Cardiac fibroblast (primary cell): Measurements from ENCODE around the gene FGF22.
"Not testable (repeated sequence)": the region's sequence is repeated elsewhere in the genome, so short reads cannot be mapped to it uniquely, and the experiment has no call there.

Experiments used
- DNase-seq, 2 donors: peaks; one replicate each; pipeline versions ENCODE4 v3.0.0 to v3.0.0-alpha.2; 2010; ENCODE audit warnings: low read depth in 2 of 2
- H3K4me3 ChIP-seq, 2 donors: replicated peaks in 1 of 2; 1 replicate in 1 of 2; 2 replicates in 1 of 2; pipeline ENCODE4 v1.5.1; 2011; ENCODE audit warnings: low read depth in 2 of 2, low read length in 2 of 2, mild to moderate bottlenecking in 2 of 2, moderate library complexity in 1 of 2
- TF ChIP-seq, protein P1 (sequence below): IDR thresholded peaks from one replicate; pipeline ENCODE4 v1.5.1; 2011; ENCODE audit warnings: low read depth, mild to moderate bottlenecking, low read length, inconsistent platforms

The FGF22 gene

DNA sequence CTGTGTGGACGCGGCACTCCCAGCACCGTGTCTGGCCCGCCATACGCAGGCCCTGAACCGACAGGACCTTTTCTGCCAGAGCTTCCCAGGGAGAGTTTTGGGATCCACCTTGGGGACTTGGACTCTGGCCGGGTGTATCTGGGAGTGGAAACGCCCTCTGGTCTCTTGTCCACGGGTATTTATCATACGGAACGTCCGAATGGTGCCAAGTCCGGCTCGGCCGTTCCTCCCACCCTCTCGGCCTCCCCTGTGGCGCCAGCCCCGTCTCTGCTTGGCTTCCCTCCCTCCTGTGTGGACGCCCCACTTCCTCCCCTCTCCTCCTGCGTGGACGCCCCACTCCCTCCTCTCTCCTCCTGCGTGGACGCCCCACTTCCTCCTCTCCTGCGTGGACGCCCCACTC is 37.9 kb upstream of the FGF22 start:
- TF ChIP-seq, protein P1, sequence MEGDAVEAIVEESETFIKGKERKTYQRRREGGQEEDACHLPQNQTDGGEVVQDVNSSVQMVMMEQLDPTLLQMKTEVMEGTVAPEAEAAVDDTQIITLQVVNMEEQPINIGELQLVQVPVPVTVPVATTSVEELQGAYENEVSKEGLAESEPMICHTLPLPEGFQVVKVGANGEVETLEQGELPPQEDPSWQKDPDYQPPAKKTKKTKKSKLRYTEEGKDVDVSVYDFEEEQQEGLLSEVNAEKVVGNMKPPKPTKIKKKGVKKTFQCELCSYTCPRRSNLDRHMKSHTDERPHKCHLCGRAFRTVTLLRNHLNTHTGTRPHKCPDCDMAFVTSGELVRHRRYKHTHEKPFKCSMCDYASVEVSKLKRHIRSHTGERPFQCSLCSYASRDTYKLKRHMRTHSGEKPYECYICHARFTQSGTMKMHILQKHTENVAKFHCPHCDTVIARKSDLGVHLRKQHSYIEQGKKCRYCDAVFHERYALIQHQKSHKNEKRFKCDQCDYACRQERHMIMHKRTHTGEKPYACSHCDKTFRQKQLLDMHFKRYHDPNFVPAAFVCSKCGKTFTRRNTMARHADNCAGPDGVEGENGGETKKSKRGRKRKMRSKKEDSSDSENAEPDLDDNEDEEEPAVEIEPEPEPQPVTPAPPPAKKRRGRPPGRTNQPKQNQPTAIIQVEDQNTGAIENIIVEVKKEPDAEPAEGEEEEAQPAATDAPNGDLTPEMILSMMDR: no peak
- H3K4me3 ChIP-seq: no peak overlapping the region
- DNase-seq: no peak

DNA sequence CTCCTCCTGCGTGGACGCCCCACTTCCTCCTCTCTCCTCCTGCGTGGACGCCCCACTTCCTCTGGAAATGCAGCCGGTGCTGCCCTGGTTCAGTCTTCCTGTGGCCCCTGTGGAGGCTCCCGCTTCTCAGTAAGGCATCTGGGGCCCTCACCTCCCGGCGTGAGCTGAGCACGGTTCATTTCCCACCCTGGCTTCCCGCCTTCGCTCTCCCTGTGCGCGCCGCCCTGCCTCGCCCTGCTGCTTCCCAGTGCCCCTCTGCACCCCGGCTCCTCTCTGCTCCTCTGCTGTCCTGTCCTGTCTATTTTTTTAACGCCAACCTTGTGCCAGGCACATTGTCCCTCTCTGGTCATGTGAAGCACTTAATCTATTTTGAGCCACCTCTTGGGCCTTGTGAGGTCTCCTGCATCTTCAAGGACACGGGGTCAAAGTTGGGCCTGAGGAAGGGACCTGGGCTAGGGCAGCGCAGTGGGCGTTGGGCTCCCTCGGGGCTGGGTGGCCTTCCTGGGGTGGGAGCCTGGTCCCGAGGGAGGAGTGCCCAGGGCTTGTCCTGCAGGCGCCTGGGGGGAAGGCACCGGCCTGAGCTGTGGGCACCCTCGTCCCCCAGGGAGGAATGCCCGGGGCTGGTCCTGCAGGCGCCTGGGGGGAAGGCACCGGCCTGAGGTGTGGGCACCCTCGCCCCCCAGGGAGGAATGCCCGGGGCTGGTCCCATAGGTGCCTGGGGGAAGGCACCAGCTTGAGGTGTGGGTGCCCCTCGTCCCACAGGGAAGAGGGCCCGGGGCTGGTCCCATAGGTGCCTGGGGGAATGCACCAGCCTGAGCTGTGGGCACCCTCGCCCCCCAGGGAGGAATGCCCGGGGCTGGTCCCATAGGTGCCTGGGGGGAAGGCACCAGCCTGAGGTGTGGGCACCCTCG is 37.0 kb upstream of the FGF22 start:
- TF ChIP-seq, protein P1: no peak
- H3K4me3 ChIP-seq: no peak overlapping the region
- DNase-seq: no peak

DNA sequence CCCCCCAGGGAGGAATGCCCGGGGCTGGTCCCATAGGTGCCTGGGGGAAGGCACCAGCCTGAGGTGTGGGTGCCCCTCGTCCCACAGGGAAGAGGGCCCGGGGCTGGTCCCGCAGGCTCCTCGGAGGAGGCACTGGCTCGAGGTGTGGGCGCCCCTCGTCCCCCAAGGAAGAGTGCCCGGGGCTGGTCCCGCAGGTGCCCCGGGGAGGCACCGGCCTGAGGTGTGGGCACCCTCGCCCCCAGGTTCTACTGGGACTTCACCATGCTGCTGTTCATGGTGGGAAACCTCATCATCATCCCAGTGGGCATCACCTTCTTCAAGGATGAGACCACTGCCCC is 36.4 kb upstream of the FGF22 start:
- not testable (repeated sequence) for H3K4me3 ChIP-seq, DNase-seq

DNA sequence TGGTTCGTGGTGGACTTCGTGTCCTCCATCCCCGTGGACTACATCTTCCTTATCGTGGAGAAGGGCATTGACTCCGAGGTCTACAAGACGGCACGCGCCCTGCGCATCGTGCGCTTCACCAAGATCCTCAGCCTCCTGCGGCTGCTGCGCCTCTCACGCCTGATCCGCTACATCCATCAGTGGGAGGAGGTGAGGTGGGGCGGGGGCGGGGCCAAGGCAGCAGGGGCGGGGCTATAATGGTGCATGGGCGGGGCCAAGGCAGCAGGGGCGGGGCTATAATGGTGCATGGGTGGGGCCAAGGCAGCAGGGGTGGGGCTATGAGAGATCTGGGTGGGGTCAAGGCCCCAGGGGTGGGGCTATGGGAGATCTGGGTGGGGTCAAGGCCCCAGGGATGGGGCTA is 35.9 kb upstream of the FGF22 start:
- not testable (repeated sequence) for H3K4me3 ChIP-seq, DNase-seq

DNA sequence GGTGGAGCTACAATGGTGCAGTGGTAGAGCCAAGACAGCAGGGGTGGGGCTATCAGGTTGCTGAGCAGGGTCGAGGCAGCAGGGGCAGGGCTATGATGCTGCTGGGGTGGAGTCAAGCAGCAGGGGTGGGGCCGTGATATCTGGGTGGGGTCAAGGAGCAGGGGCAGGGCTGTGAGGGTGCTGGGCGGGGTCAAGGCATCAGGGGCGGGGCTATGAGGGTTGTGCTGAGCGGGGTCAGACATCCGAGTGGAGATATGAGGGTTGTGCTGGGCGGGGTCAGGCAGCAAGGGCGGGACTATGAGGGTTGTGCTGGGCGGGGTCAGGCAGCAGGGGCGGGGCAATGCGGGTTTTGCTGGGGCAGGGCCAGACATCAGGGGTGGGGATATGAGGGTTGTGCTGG is 35.3 kb upstream of the FGF22 start:
- TF ChIP-seq, protein P1: no peak
- DNase-seq: peak in 1 of 2 donors; percentile 17
- no peak overlapping the region for H3K4me3 ChIP-seq

DNA sequence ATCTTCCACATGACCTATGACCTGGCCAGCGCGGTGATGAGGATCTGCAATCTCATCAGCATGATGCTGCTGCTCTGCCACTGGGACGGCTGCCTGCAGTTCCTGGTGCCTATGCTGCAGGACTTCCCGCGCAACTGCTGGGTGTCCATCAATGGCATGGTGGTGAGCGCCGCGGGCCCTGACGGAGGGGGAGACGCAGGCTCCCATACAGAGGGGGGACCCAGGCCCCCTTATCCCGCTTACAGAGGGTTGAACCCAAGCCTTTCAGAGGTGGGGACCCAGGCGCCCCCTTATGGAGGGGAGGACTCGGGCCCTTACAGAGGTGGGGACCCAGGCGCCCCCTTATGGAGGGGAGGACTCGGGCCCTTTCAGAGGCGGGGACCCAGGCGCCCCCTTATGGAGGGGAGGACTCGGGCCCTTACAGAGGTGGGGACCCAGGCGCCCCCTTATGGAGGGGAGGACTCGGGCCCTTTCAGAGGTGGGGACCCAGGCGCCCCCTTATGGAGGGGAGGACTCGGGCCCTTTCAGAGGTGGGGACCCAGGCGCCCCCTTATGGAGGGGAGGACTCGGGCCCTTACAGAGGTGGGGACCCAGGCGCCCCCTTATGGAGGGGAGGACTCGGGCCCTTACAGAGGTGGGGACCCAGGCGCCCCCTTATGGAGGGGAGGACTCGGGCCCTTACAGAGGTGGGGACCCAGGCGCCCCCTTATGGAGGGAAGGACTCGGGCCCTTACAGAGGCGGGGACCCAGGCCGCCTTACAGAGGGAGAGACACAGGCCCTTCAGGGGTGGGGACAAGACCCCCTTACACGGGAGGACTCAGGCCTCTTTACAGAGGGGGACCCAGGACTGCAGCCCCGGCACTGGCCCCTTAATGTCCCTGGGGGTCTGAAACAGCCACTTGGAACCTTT is 34.4 kb upstream of the FGF22 start:
- H3K4me3 ChIP-seq, DNase-seq: not testable (repeated sequence)

DNA sequence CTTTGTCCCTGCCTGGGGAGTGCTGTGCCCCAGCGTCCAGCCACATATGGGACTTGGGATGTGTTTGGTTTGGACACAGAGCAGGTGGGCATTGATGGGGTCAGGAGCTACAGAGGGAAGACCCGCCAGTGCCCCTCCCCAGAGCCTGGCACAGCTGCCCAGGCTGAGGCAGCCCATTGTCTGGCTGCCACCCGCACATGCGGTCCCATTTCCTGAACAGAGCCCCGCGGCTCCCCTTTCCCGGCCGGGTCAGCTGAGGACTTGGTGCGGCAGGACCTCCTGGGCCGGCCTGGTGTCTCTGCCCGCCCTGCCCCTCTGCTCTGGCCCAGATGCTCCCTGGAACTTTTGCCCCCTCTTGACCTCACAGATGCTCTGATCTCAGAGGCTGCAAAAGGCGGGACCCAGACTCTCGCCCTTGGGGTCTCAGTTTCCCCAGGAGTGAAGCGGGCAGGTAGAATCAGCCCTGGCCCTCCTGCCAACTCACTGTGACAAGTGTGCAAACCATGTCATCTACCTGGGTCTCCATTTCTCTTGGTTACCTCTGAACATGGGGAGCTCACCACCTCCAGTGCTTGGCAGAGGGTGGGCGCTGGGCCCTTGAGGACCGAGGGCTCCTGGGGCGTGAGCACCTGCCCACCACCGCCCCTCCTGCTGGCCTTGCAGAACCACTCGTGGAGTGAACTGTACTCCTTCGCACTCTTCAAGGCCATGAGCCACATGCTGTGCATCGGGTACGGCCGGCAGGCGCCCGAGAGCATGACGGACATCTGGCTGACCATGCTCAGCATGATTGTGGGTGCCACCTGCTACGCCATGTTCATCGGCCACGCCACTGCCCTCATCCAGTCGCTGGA is 32.2 kb upstream of the FGF22 start:
- no peak overlapping the region for H3K4me3 ChIP-seq
- TF ChIP-seq, protein P1: no peak
- no peak for DNase-seq
